ENCODE measurements around the gene ZKSCAN3. TPM values are rescaled to one million over a fixed set of nuclear protein-coding genes. Genes with fewer than 3 reads are reported as not detected.
"Not testable (repeated sequence)": the region's sequence is repeated elsewhere in the genome, so short reads cannot be mapped to it uniquely, and the experiment has no call there.

The ZKSCAN3 gene
- total and polyA plus RNA-seq, 7 experiments from 2014 or later, result 3.0 to 13.2 (median 4.8) TPM

- peaks cover 20 to 47% (median 31%) of the 10 kb centered on the region in 7 donors for H3K4me1 Mint-ChIP-seq
- no peak overlapping the region for H3K4me3 ChIP-seq (ENCODE audit: low read length)
- H3K36me3 ChIP-seq (ENCODE audit: control insufficient read depth in 2 of 3, insufficient read depth in 3 of 3, low read length in 3 of 3), result peaks cover 0 to 3% (median 0%) of the 10 kb centered on the region in 3 experiments
- peaks cover 7 to 37% (median 29%) of the 10 kb centered on the region in 5 donors for H3K27me3 Mint-ChIP-seq
- H3K4me1 ChIP-seq (ENCODE audit: control insufficient read depth in 2 of 2, insufficient read depth in 2 of 2, low read length in 2 of 2), result peaks cover 0 to 23% of the 10 kb centered on the region in 2 donors
- DNase-seq (no peak), ATAC-seq (no peak)
- ChIA-PET POLR2A (interaction anchor here (0.6 to 1.7 kb wide), 5 partner anchors 38 to 521 kb away, joined by 3 to 7 read pairs (median 5); partner anchors contain the start of gene ZSCAN26), CTCF (interaction anchor here (0.6 kb wide), 1 partner anchor 303 kb away, joined by 3 read pairs; no protein-coding TSS in a partner anchor)
- H3K9me3 Mint-ChIP-seq, result peaks cover 0 to 7% (median 0%) of the 10 kb centered on the region in 11 donors
- no peaks in the 10 kb centered on the region for H3K9me3 ChIP-seq (ENCODE audit: control insufficient read depth in 2 of 3, low read length in 3 of 3)
- no peak overlapping the region for H3K27ac ChIP-seq (ENCODE audit: low read depth, low read length)
- H3K36me3 Mint-ChIP-seq, result peaks cover 0 to 29% (median 14%) of the 10 kb centered on the region in 5 donors
- peak overlapping the region in 2 of 9 donors; percentile 33 to 76 for H3K27ac Mint-ChIP-seq
- H3K27me3 ChIP-seq (ENCODE audit: control insufficient read depth in 2 of 2, insufficient read depth in 2 of 2, low read length in 2 of 2), result no peaks in the 10 kb centered on the region
- intact Hi-C loops (cut with micrococcal nuclease), result loop anchor here in 1 of 2 donors (5.0 kb wide), 1 partner anchor 499 kb away; no protein-coding TSS in a partner anchor
- peak overlapping the region in 3 of 10 donors; percentile 23 to 56 (median 27) for H3K4me3 Mint-ChIP-seq
Observed at GRCh38 chr6:28401172-28401571, 51.4 kb downstream of the ZKSCAN3 start.

- Histone ChIP-seq H3K4me3 (ENCODE audit: low read length) (no peak overlapping the region), H3K27ac (ENCODE audit: low read depth, low read length) (no peak overlapping the region), H3K36me3 (ENCODE audit: control insufficient read depth in 2 of 3, insufficient read depth in 3 of 3, low read length in 3 of 3) (no peaks in the 10 kb centered on the region), H3K9me3 (ENCODE audit: control insufficient read depth in 2 of 3, low read length in 3 of 3) (no peaks in the 10 kb centered on the region), H3K4me1 (ENCODE audit: control insufficient read depth in 2 of 2, insufficient read depth in 2 of 2, low read length in 2 of 2) (peaks cover 0 to 19% of the 10 kb centered on the region in 2 donors), H3K27me3 (ENCODE audit: control insufficient read depth in 2 of 2, insufficient read depth in 2 of 2, low read length in 2 of 2) (no peaks in the 10 kb centered on the region)
- intact Hi-C loops (cut with micrococcal nuclease), result loop anchor here in 1 of 2 donors (5.0 kb wide), 1 partner anchor 500 kb away; no protein-coding TSS in a partner anchor
- CTCF ChIA-PET, result interaction anchor here (0.7 kb wide), 1 partner anchor 141 kb away, joined by 3 read pairs; no protein-coding TSS in a partner anchor
- Mint-ChIP-seq H3K4me1 (peaks cover 11 to 46% (median 21%) of the 10 kb centered on the region in 7 donors), H3K36me3 (peaks cover 0 to 21% (median 7%) of the 10 kb centered on the region in 5 donors), H3K27ac (no peak overlapping the region), H3K4me3 (no peak overlapping the region), H3K9me3 (peaks cover 0 to 7% (median 0%) of the 10 kb centered on the region in 11 donors), H3K27me3 (peaks cover 14 to 43% (median 29%) of the 10 kb centered on the region in 5 donors)
- POLR2A ChIA-PET, result no interaction called here
- ATAC-seq (no peak), DNase-seq (no peak)
Observed at GRCh38 chr6:28402197-28402596, 52.5 kb downstream of the ZKSCAN3 start.

DNA sequence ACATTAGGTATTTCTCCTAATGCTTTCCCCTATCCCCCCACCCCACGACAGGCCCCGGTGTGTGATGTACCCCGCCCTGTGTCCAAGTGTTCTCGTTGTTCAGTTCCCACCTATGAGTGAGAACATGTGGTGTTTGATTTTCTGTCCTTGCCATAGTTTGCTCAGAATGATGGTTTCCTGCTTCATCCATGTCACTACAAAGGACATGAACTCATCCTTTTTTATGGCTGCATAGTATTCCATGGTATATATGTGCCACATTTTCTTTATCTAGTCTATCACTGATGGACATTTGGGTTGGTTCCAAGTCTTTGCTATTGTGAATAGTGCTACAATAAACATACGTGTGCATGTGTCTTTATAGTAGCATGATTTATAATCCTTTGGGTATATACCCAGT is 54.2 kb downstream of the ZKSCAN3 start:
- ATAC-seq; H3K4me3 Mint-ChIP-seq; H3K27ac Mint-ChIP-seq; POLR2A ChIA-PET; DNase-seq; H3K9me3 Mint-ChIP-seq; H3K4me3 ChIP-seq (ENCODE audit: low read length); H3K36me3 ChIP-seq (ENCODE audit: control insufficient read depth in 2 of 3, insufficient read depth in 3 of 3, low read length in 3 of 3); H3K9me3 ChIP-seq (ENCODE audit: control insufficient read depth in 2 of 3, low read length in 3 of 3); H3K4me1 ChIP-seq (ENCODE audit: control insufficient read depth in 2 of 2, insufficient read depth in 2 of 2, low read length in 2 of 2); H3K27me3 ChIP-seq (ENCODE audit: control insufficient read depth in 2 of 2, insufficient read depth in 2 of 2, low read length in 2 of 2); H3K27ac ChIP-seq (ENCODE audit: low read depth, low read length); CTCF ChIA-PET: not testable (repeated sequence)
- intact Hi-C loops (cut with micrococcal nuclease), result loop anchor here in 1 of 2 donors (5.0 kb wide), 1 partner anchor 502 kb away; no protein-coding TSS in a partner anchor
- Mint-ChIP-seq H3K4me1 (peaks cover 6 to 51% (median 7%) of the 10 kb centered on the region in 7 donors), H3K36me3 (peaks cover 0 to 10% (median 0%) of the 10 kb centered on the region in 5 donors), H3K27me3 (peaks cover 16 to 47% (median 29%) of the 10 kb centered on the region in 5 donors)

DNA sequence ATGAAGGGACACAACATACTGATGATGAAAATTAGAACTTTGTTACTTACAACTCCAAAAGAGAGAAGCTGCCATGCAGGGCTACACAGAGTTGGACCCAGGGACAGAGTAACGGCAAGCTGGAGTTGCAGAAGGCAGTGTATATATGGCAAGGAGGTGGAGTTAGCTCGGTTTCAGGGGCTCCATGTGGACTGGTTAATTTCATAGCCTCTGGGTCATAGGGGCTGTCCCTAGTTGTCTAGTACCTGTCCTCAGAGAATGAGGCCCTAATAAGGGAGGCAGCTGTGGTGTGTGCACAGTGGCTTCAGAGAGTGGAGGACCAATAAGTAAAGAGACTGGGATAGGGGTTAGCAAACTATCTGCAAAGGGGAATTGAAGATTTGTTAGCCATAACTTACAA is 57.7 kb downstream of the ZKSCAN3 start:
- Histone ChIP-seq H3K4me1 (ENCODE audit: control insufficient read depth in 2 of 2, insufficient read depth in 2 of 2, low read length in 2 of 2) (no peaks in the 10 kb centered on the region), H3K27ac (ENCODE audit: low read depth, low read length) (no peak overlapping the region), H3K9me3 (ENCODE audit: control insufficient read depth in 2 of 3, low read length in 3 of 3) (no peaks in the 10 kb centered on the region), H3K4me3 (ENCODE audit: low read length) (no peak overlapping the region), H3K36me3 (ENCODE audit: control insufficient read depth in 2 of 3, insufficient read depth in 3 of 3, low read length in 3 of 3) (no peaks in the 10 kb centered on the region), H3K27me3 (ENCODE audit: control insufficient read depth in 2 of 2, insufficient read depth in 2 of 2, low read length in 2 of 2) (peaks cover 0 to 4% of the 10 kb centered on the region in 2 donors)
- peaks cover 0 to 37% (median 0%) of the 10 kb centered on the region in 7 donors for H3K4me1 Mint-ChIP-seq
- intact Hi-C loops (cut with micrococcal nuclease), result no loop called here
- H3K27me3 Mint-ChIP-seq, result peaks cover 25 to 55% (median 29%) of the 10 kb centered on the region in 5 donors
- DNase-seq (no peak), ATAC-seq (no peak)
- peaks cover 0 to 15% (median 0%) of the 10 kb centered on the region in 5 donors for H3K36me3 Mint-ChIP-seq
- ChIA-PET CTCF (no interaction called here), POLR2A (no interaction called here)
- H3K4me3 Mint-ChIP-seq, result no peak overlapping the region
- peaks cover 0 to 13% (median 0%) of the 10 kb centered on the region in 11 donors for H3K9me3 Mint-ChIP-seq
- no peak overlapping the region for H3K27ac Mint-ChIP-seq

GRCh38 chr6:28408076-28408802 is 58.5 kb downstream of the ZKSCAN3 start:
- no peak for ATAC-seq
- peaks cover 0 to 31% (median 0%) of the 10 kb centered on the region in 7 donors for H3K4me1 Mint-ChIP-seq
- Histone ChIP-seq H3K9me3 (ENCODE audit: control insufficient read depth in 2 of 3, low read length in 3 of 3) (no peaks in the 10 kb centered on the region), H3K4me3 (ENCODE audit: low read length) (no peak overlapping the region), H3K27me3 (ENCODE audit: control insufficient read depth in 2 of 2, insufficient read depth in 2 of 2, low read length in 2 of 2) (peaks cover 0 to 4% of the 10 kb centered on the region in 2 donors), H3K4me1 (ENCODE audit: control insufficient read depth in 2 of 2, insufficient read depth in 2 of 2, low read length in 2 of 2) (no peaks in the 10 kb centered on the region), H3K27ac (ENCODE audit: low read depth, low read length) (no peak overlapping the region), H3K36me3 (ENCODE audit: control insufficient read depth in 2 of 3, insufficient read depth in 3 of 3, low read length in 3 of 3) (no peaks in the 10 kb centered on the region)
- intact Hi-C loops (cut with micrococcal nuclease), result no loop called here
- H3K9me3 Mint-ChIP-seq, result peaks cover 0 to 13% (median 0%) of the 10 kb centered on the region in 11 donors
- ChIA-PET POLR2A (no interaction called here), CTCF (no interaction called here)
- no peak overlapping the region for H3K4me3 Mint-ChIP-seq
- H3K27me3 Mint-ChIP-seq, result peaks cover 20 to 54% (median 25%) of the 10 kb centered on the region in 5 donors
- DNase-seq, result no peak
- peaks cover 0 to 15% (median 0%) of the 10 kb centered on the region in 5 donors for H3K36me3 Mint-ChIP-seq
- peak overlapping the region in 1 of 9 donors; percentile 19 for H3K27ac Mint-ChIP-seq

DNA sequence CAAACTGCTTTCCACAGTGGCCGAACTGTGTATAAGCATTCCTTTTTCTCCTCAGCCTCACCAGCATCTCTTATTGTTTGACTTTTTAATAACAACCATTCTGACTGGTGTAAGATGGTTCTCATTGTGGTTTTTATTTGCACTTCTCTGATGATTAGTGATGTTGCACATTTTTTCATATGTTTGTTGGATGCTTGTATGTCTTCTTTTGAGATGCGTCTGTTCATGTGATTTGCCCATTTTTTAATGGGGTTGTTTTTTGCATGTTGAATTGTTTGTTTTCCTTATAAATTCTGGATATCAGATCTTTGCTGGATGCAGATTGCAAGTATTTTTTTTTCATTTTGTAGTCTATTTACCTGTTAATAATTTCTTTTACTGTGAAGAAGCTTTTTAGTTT is 61.0 kb downstream of the ZKSCAN3 start:
- H3K9me3 Mint-ChIP-seq, result peaks cover 0 to 8% (median 0%) of the 10 kb centered on the region in 11 donors
- Histone ChIP-seq H3K9me3 (ENCODE audit: control insufficient read depth in 2 of 3, low read length in 3 of 3) (no peaks in the 10 kb centered on the region), H3K27ac (ENCODE audit: low read depth, low read length) (no peak overlapping the region), H3K4me1 (ENCODE audit: control insufficient read depth in 2 of 2, insufficient read depth in 2 of 2, low read length in 2 of 2) (no peaks in the 10 kb centered on the region), H3K27me3 (ENCODE audit: control insufficient read depth in 2 of 2, insufficient read depth in 2 of 2, low read length in 2 of 2) (peaks cover 0 to 4% of the 10 kb centered on the region in 2 donors), H3K4me3 (ENCODE audit: low read length) (no peak overlapping the region), H3K36me3 (ENCODE audit: control insufficient read depth in 2 of 3, insufficient read depth in 3 of 3, low read length in 3 of 3) (no peaks in the 10 kb centered on the region)
- H3K36me3 Mint-ChIP-seq, result peaks cover 0 to 7% (median 0%) of the 10 kb centered on the region in 5 donors
- no peak overlapping the region for H3K27ac Mint-ChIP-seq
- DNase-seq, result no peak
- H3K4me1 Mint-ChIP-seq, result peaks cover 0 to 30% (median 0%) of the 10 kb centered on the region in 7 donors
- ATAC-seq, result no peak
- POLR2A ChIA-PET, result no interaction called here
- CTCF ChIA-PET, result no interaction called here
- H3K27me3 Mint-ChIP-seq, result peaks cover 14 to 43% (median 22%) of the 10 kb centered on the region in 5 donors
- intact Hi-C loops (cut with micrococcal nuclease), result no loop called here
- no peak overlapping the region for H3K4me3 Mint-ChIP-seq

All from naive thymus-derived CD4-positive, alpha-beta T cell (primary cell).